ENCODE data around the gene DNTTIP2. TPM values are rescaled to one million over a fixed set of nuclear protein-coding genes. Genes with fewer than 3 reads are reported as not detected.

DNTTIP2 gene
- total RNA-seq, 1 experiment from 2014 or later: 101 TPM

GRCh38 chr1:93874025-93874651, 4.9 kb downstream of the DNTTIP2 start:
- Mint-ChIP-seq H3K36me3 (ENCODE audit: insufficient read depth in 1 of 3, low read depth in 3 of 3) (peaks cover 53 to 79% (median 74%) of the 10 kb centered on the region in 3 experiments), H3K27ac (peak overlapping the region in 1 of 3 experiments; percentile 15; a peak in 1 of 7 replicates), H3K4me3 (no peak overlapping the region), H3K4me1 (peaks cover 9 to 12% of the 10 kb centered on the region in 2 experiments), H3K9me3 (no peaks in the 10 kb centered on the region), H3K27me3 (ENCODE audit: low read depth) (no peaks in the 10 kb centered on the region)
- Histone ChIP-seq H2BK15ac (ENCODE audit: low read depth, low read length) (no peak overlapping the region), H3T11ph (ENCODE audit: low read length) (no peak overlapping the region), H4K5ac (ENCODE audit: insufficient read length, low read depth, low read length) (no peak overlapping the region), H2AK5ac (ENCODE audit: insufficient read length, low read length) (no peak overlapping the region), H4K8ac (replicated peaks; ENCODE audit: insufficient read length, low read depth, low read length) (no peak overlapping the region), H4K20me1 (ENCODE audit: control insufficient read depth, insufficient read depth, insufficient read length) (no peaks in the 10 kb centered on the region), H2BK120ac (ENCODE audit: low read depth, low read length, poor library complexity, severe bottlenecking) (no peak overlapping the region), H4K91ac (ENCODE audit: insufficient read length, low read depth, low read length) (no peak overlapping the region), H3K9me3 (ENCODE audit: control insufficient read depth, low read depth, low read length) (no peaks in the 10 kb centered on the region), H2AFZ (ENCODE audit: low read length) (no peak overlapping the region), H3K23ac (ENCODE audit: insufficient read length, low read depth, low read length) (no peak overlapping the region), H3K56ac (ENCODE audit: insufficient read length, low read depth, low read length) (no peak overlapping the region), H3K4me1 (ENCODE audit: insufficient read depth, low read length) (no peaks in the 10 kb centered on the region), H3K79me2 (ENCODE audit: insufficient read depth, low read length) (peaks cover 22% of the 10 kb centered on the region; the same call in 1 of the 2 replicates), H3K79me1 (ENCODE audit: insufficient read depth, low read depth, low read length, poor library complexity, severe bottlenecking) (peaks cover 10% of the 10 kb centered on the region), H3K27ac (ENCODE audit: insufficient read length, low read depth, low read length) (no peak overlapping the region), H3K4ac (ENCODE audit: low read depth, low read length) (no peak overlapping the region), H3K14ac (ENCODE audit: insufficient read depth, low read length) (no peak overlapping the region), H3K23me2 (ENCODE audit: insufficient read length, low read depth, low read length, poor library complexity, severe bottlenecking) (peaks cover 8% of the 10 kb centered on the region), H2BK12ac (ENCODE audit: insufficient read length, low read depth, low read length) (no peak overlapping the region), H2BK20ac (ENCODE audit: low read depth, low read length, poor library complexity, severe bottlenecking) (no peak overlapping the region), H3K4me2 (ENCODE audit: insufficient read depth, insufficient read length, low read length) (no peak overlapping the region), H2BK5ac (ENCODE audit: insufficient read length, low read length) (no peak overlapping the region), H3K27me3 (ENCODE audit: insufficient read depth, low read length) (no peaks in the 10 kb centered on the region), H3K18ac (ENCODE audit: insufficient read length, low read depth, low read length) (no peak overlapping the region), H3K9ac (ENCODE audit: extremely low read depth, insufficient read length, low read length) (no peak overlapping the region)
- TF ChIP-seq, protein P1, sequence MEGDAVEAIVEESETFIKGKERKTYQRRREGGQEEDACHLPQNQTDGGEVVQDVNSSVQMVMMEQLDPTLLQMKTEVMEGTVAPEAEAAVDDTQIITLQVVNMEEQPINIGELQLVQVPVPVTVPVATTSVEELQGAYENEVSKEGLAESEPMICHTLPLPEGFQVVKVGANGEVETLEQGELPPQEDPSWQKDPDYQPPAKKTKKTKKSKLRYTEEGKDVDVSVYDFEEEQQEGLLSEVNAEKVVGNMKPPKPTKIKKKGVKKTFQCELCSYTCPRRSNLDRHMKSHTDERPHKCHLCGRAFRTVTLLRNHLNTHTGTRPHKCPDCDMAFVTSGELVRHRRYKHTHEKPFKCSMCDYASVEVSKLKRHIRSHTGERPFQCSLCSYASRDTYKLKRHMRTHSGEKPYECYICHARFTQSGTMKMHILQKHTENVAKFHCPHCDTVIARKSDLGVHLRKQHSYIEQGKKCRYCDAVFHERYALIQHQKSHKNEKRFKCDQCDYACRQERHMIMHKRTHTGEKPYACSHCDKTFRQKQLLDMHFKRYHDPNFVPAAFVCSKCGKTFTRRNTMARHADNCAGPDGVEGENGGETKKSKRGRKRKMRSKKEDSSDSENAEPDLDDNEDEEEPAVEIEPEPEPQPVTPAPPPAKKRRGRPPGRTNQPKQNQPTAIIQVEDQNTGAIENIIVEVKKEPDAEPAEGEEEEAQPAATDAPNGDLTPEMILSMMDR (conservative IDR thresholded peaks at IDR 0.05): peak; percentile 74
- DNase-seq: no peak
- no CpG with 5 or more reads among the region's 3 CpGs for WGBS (ENCODE audit: extremely low coverage, insufficient read length, low lambda C conversion rate)

Data from H9 (cell line).